Psoas muscle (tissue), 8 donors: ENCODE results near the gene FDX1. TPM values are rescaled to one million over a fixed set of nuclear protein-coding genes. Genes with fewer than 3 reads are reported as not detected.

Experiments
- ATAC-seq, 4 donors: fragments of 200-7000 bp; cut with Tn5 transposase; one replicate each; pipeline ENCODE4 v1.9.1; 2020; ENCODE audit warnings: moderate library complexity in 3 of 4, mild to moderate bottlenecking in 2 of 4
- DNase-seq, 2 donors: peaks; one replicate each; pipeline ENCODE4 v3.0.0-alpha.2; 2020
- H3K27ac ChIP-seq: fragments of 200-600 bp; one replicate; pipeline ENCODE4 v1.8.0; 2022
- H3K27me3 ChIP-seq, 3 donors: fragments of 200-600 bp in 1 of 3; one replicate each; pipeline versions ENCODE4 v1.6.1 to v1.8.0; 2013 to 2022; ENCODE audit warnings: low read length in 2 of 3, mild to moderate bottlenecking in 2 of 3, moderate library complexity in 1 of 3; ENCODE audit not compliant: insufficient read depth in 3 of 3
- H3K36me3 ChIP-seq, 2 donors: fragments of 200-600 bp in 1 of 2; one replicate each; pipeline versions ENCODE4 v1.6.1 to v1.8.0; 2013 to 2022; ENCODE audit warnings: low read depth in 1 of 2, mild to moderate bottlenecking in 1 of 2, moderate library complexity in 1 of 2; ENCODE audit not compliant: insufficient read depth in 1 of 2
- H3K4me1 ChIP-seq: fragments of 200-600 bp; one replicate; pipeline ENCODE4 v1.8.0; 2022
- H3K4me3 ChIP-seq: fragments of 200-600 bp; one replicate; pipeline ENCODE4 v1.8.0; 2022; ENCODE audit warnings: mild to moderate bottlenecking
- H3K9me3 ChIP-seq: fragments of 200-600 bp; one replicate; pipeline ENCODE4 v1.8.0; 2022
- WGBS, 3 donors: extraction: QIAGEN DNeasy Blood & Tissue Kit; methylation state at CpG; one replicate each; pipeline versions ENCODE4 v1.1.6 to v1.1.7; 2013; 5-methylcytosine and 5-hydroxymethylcytosine counted together
- intact Hi-C, 2 donors: fragments of 100-400 bp; cut with DNase I; formaldehyde crosslinking; loops; one replicate each; pipeline versions ENCODE4 v1.11.0 to v1.14.2; 2022
- polyA plus RNA-seq, 3 donors: library from polyadenylated mRNA; stranded (reverse); fragments of 200-250 nt; gene quantifications; one replicate each; pipeline ENCODE4 v1.2.3, GENCODE V29; 2013
- total RNA-seq, 4 donors: library from RNA; stranded (reverse); fragmentation: NEBNext Ultra II Directional in 2 of 4; extraction: Animal tissue kit (Norgen Biotek cat#: 25700) in 2 of 4; gene quantifications; one replicate each; pipeline versions ENCODE4 v1.2.1 to v1.2.4, GENCODE V29; 2021 to 2023
- TF ChIP-seq, protein P1 (sequence below): fragments of 200-600 bp; IDR thresholded peaks from one replicate; pipeline ENCODE4 v1.8.0; 2022; ENCODE audit warnings: antibody characterized with exemption
- donor health status: healthy with polysubstance abuse.
- donor health status: DM: no; HTN: no; CAD: no; lungs with moderate emphysema.
- donor health status: Bipolar disorder and iron deficiency.
- donor health status: healthy.
- donor health status: DM: yes; HTN: yes; CAD: no.
- donor health status: DM: no; HTN: no; CAD: no.
- donor health status: DM: no; HTN: no; CAD: no.
- donor health status: DM: yes; HTN: yes; CAD: no.

Gene FDX1
- total and polyA plus RNA-seq, 7 donors, result 13.6 to 23.7 (median 15.2) TPM

DNA sequence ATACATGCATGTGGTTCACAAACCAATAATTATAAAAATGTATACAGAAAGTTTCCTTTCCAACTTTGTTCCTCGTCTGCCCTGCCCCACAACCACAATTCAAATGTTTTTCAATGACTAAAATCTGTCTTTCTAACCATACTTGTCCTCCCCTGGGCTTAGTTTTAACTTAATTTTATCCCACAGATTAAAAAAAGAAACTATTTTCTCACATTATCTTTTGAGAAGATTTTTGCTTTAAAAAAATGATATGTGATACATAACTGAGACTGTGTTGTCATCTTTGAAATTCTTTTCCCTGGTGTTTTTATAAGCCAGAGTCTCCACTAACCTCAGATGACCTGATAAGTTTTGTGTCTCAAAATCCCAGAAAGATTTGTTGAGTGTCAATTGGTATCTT, 79.0 kb downstream of the FDX1 start:
- Histone ChIP-seq H3K27ac (no peak overlapping the region), H3K4me3 (no peak overlapping the region), H3K36me3 (no peaks in the 10 kb centered on the region), H3K9me3 (no peaks in the 10 kb centered on the region), H3K4me1 (no peaks in the 10 kb centered on the region), H3K27me3 (no peaks in the 10 kb centered on the region)
- TF ChIP-seq, protein P1, sequence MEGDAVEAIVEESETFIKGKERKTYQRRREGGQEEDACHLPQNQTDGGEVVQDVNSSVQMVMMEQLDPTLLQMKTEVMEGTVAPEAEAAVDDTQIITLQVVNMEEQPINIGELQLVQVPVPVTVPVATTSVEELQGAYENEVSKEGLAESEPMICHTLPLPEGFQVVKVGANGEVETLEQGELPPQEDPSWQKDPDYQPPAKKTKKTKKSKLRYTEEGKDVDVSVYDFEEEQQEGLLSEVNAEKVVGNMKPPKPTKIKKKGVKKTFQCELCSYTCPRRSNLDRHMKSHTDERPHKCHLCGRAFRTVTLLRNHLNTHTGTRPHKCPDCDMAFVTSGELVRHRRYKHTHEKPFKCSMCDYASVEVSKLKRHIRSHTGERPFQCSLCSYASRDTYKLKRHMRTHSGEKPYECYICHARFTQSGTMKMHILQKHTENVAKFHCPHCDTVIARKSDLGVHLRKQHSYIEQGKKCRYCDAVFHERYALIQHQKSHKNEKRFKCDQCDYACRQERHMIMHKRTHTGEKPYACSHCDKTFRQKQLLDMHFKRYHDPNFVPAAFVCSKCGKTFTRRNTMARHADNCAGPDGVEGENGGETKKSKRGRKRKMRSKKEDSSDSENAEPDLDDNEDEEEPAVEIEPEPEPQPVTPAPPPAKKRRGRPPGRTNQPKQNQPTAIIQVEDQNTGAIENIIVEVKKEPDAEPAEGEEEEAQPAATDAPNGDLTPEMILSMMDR, result no peak
- intact Hi-C loops, result no loop called here
- 83 to 88% (median 84%) methylated on average over 1 of the region's 1 CpG for WGBS, 3 donors
- DNase-seq (no peak), ATAC-seq (no peak)

DNA sequence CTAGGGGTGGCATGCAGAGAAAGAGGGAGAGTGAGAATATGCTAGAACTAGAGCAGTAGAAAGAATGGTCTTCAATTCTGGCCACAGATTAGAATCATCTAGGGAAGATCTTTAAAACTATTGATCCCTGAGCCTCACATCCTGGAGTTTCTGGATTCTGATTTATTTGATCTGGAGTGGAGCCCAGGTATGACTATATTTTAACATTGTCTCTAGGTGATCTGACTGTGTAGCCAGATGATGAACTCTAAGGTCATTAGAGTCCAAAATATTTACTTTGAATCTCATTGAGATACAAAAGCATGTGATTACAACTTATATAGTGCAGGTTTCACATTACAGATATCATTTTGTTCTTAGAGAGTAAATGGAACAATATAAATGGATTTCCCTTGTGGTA, 79.7 kb downstream of the FDX1 start:
- ATAC-seq (no peak), DNase-seq (no peak)
- intact Hi-C loops, result no loop called here
- Histone ChIP-seq H3K27ac (no peak overlapping the region), H3K4me1 (no peaks in the 10 kb centered on the region), H3K4me3 (no peak overlapping the region), H3K36me3 (no peaks in the 10 kb centered on the region), H3K9me3 (no peaks in the 10 kb centered on the region), H3K27me3 (no peaks in the 10 kb centered on the region)
- TF ChIP-seq, protein P1, result no peak

DNA sequence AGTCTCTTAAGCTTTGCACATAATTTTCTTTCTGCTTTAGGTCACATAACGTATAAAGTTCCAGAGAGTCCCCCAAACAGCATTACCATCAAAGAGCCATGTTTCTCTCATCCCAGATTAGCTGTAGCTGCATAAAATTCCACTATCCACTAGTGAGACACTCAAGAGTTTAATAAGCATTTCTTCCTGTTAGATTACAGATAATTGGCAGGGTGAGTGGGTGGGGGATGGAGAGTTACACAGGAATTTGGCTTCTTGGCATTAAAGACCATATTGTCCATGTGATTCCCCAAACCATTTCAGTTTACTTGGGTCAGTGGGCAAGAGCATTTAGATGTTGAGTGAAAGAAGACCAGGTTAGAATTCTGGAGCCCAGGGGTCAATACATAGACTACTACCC, 82.3 kb downstream of the FDX1 start:
- TF ChIP-seq, protein P1, result no peak
- ATAC-seq (no peak), DNase-seq (no peak)
- H3K27ac ChIP-seq, result no peak overlapping the region
- H3K36me3 ChIP-seq, result no peaks in the 10 kb centered on the region
- H3K4me1 ChIP-seq, result no peaks in the 10 kb centered on the region
- H3K4me3 ChIP-seq, result no peak overlapping the region
- intact Hi-C loops, result no loop called here
- H3K27me3 ChIP-seq, result no peaks in the 10 kb centered on the region
- no peaks in the 10 kb centered on the region for H3K9me3 ChIP-seq
- whole genome bisulfite sequencing, 3 donors, result 71 to 86% (median 74%) methylated on average over 1 of the region's 1 CpG

DNA sequence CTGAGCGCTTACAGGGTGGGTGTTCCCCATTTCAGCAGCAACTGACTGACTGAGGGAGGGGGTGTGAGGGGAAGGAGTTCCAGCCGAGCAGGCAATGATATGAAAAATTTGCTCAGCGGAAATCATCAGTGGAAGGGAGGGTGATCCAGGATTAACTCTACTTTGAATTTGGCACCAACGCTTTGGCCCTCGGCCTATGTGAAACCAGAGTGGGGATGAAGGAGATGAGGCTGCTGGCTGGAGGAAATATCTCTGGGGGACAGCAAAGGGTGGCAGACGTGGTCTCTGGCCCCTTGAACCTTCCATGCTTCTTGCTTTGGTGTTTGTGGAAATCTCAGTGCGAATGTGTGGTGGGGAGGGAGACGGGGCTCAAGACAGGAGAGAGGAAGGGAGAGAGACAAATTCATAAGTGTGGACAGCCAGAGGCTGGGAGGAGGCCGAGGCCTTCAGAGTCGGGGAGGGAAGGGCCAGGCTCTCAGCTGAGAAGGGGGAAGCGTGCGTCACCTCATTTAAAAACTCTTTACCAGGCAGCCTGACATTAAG, 83.6 kb downstream of the FDX1 start:
- TF ChIP-seq, protein P1, result no peak
- Histone ChIP-seq H3K4me1 (no peaks in the 10 kb centered on the region), H3K27me3 (no peaks in the 10 kb centered on the region), H3K9me3 (no peaks in the 10 kb centered on the region), H3K36me3 (no peaks in the 10 kb centered on the region), H3K27ac (no peak overlapping the region), H3K4me3 (no peak overlapping the region)
- ATAC-seq (no peak), DNase-seq (no peak)
- intact Hi-C loops, result no loop called here
- WGBS, 3 donors, result 47 to 52% (median 47%) methylated on average over 12 of the region's 12 CpGs

DNA sequence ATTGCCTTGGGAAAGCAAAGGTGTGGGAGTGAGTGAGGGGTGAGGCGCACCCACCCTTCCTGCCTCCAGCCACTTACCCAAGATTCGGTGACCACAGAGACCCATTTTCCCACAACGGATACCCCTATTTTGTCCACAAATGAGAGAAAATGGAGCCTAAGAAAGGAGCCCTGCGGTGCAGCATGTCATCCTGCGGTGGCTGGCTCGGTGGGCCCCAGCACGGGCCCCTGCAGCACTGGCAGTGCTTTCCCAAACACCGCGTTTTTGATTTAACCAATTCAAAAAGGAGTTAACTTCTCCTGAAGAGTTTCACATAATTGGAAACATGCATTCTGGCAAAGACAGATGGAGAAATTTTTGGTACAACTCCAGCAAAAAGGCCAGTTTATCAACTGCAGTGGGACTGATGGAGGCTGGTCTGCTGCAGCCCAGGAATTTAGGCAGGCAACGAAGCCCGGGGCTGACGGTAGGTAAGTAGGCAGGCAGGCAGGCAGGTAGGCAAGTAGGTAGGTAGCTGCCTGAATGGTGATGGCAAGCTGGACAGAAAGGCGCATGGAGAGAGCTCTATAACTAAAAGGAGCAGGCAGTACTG, 84.2 kb downstream of the FDX1 start:
- TF ChIP-seq, protein P1, result no peak
- no peaks in the 10 kb centered on the region for H3K4me1 ChIP-seq
- no peak overlapping the region for H3K27ac ChIP-seq
- 50 to 54% (median 53%) methylated on average over 13 of the region's 13 CpGs for WGBS, 3 donors
- DNase-seq (no peak), ATAC-seq (no peak)
- intact Hi-C loops, result no loop called here
- no peaks in the 10 kb centered on the region for H3K36me3 ChIP-seq
- no peaks in the 10 kb centered on the region for H3K9me3 ChIP-seq
- H3K27me3 ChIP-seq, result no peaks in the 10 kb centered on the region
- no peak overlapping the region for H3K4me3 ChIP-seq
